WTC11 (cell line): ENCODE data around the gene CRAMP1. TPM values are rescaled to one million over a fixed set of nuclear protein-coding genes. Genes with fewer than 3 reads are reported as not detected.

ENCODE experiments used
- ATAC-seq: fragments of 200-7000 bp; cut with Tn5 transposase; 2 replicates; pipeline ENCODE4 v1.10.0; 2021; ENCODE audit warnings: mild to moderate bottlenecking, moderate library complexity
- CTCF ChIA-PET: fragments of 300-600 bp; sonication (Branson Sonifier 250); formaldehyde crosslinking; loops from one replicate; lab custom pipeline; 2021; ENCODE audit warnings: antibody characterized with exemption; lab: Charles Lee
- POLR2A ChIA-PET: fragments of 350-600 bp; sonication (Branson Sonifier 250); formaldehyde crosslinking; loops from one replicate; lab custom pipeline; 2021; ENCODE audit warnings: antibody characterized with exemption; lab: Charles Lee
- DNase-seq: peaks from one replicate; pipeline ENCODE4 v3.0.0; 2021; ENCODE audit warnings: low spot score
- H3K27ac Mint-ChIP-seq: 2 replicates; pipeline ENCODE4 v1.8.0; 2021; ENCODE audit warnings: mixed read lengths
- H3K27me3 Mint-ChIP-seq: 2 replicates; pipeline ENCODE4 v1.8.0; 2021; ENCODE audit warnings: low read depth, mild to moderate bottlenecking, moderate library complexity, mixed read lengths
- H3K36me3 Mint-ChIP-seq: 2 replicates; pipeline ENCODE4 v1.8.0; 2021; ENCODE audit warnings: mixed read lengths
- H3K4me1 Mint-ChIP-seq: 2 replicates; pipeline ENCODE4 v1.8.0; 2022; ENCODE audit warnings: mixed read lengths
- H3K4me3 Mint-ChIP-seq: 2 replicates; pipeline ENCODE4 v1.8.0; 2021; ENCODE audit warnings: mild to moderate bottlenecking, moderate library complexity, mixed read lengths
- H3K9me3 Mint-ChIP-seq: 2 replicates; pipeline ENCODE4 v1.8.0; 2021; ENCODE audit warnings: mixed read lengths
- ARID4B ChIP-seq: sonication (generic); formaldehyde crosslinking; IDR thresholded peaks from 2 replicates; pipeline ENCODE4 v1.8.0; 2023; ENCODE audit warnings: missing genetic modification reagents, mild to moderate bottlenecking, borderline replicate concordance
- CBFB ChIP-seq: sonication (generic); formaldehyde crosslinking; IDR thresholded peaks from 2 replicates; pipeline ENCODE4 v1.8.1; 2022; ENCODE audit warnings: mild to moderate bottlenecking, low read depth, missing genetic modification reagents
- CREM ChIP-seq: sonication (generic); formaldehyde crosslinking; IDR thresholded peaks from 2 replicates; pipeline ENCODE4 v1.8.1; 2022; ENCODE audit warnings: mild to moderate bottlenecking, missing genetic modification reagents, moderate library complexity
- FOXK1 ChIP-seq: sonication (generic); formaldehyde crosslinking; IDR thresholded peaks from 2 replicates; pipeline ENCODE4 v1.8.0; 2022; ENCODE audit warnings: mild to moderate bottlenecking, moderate library complexity, missing genetic modification reagents
- FOXP1 ChIP-seq: sonication (generic); formaldehyde crosslinking; IDR thresholded peaks from 2 replicates; pipeline ENCODE4 v1.8.0; 2022; ENCODE audit warnings: missing genetic modification reagents, mild to moderate bottlenecking, moderate library complexity, borderline replicate concordance
- GABPB1 ChIP-seq: sonication (generic); formaldehyde crosslinking; IDR thresholded peaks from 2 replicates; pipeline ENCODE4 v1.8.1; 2023; ENCODE audit warnings: mild to moderate bottlenecking, missing genetic modification reagents
- GRHL2 ChIP-seq: fragments of 250-450 bp; sonication (Bioruptor Pico); IDR thresholded peaks from 2 replicates; pipeline ENCODE4 v1.8.0; 2022; ENCODE audit warnings: mild to moderate bottlenecking, moderate library complexity; ENCODE audit not compliant: insufficient replicate concordance, severe bottlenecking
- GTF2I ChIP-seq: fragments of 250-450 bp; sonication (Bioruptor Pico); conservative IDR thresholded peaks from 2 replicates; pipeline ENCODE4 v1.4.0; 2021; ENCODE audit warnings: mild to moderate bottlenecking
- IRF2 ChIP-seq: sonication (generic); formaldehyde crosslinking; IDR thresholded peaks from 2 replicates; pipeline ENCODE4 v1.8.0; 2022; ENCODE audit warnings: low read depth, missing genetic modification reagents, borderline replicate concordance
- RORB ChIP-seq: fragments of 250-450 bp; sonication (Bioruptor Pico); IDR thresholded peaks from 2 replicates; pipeline ENCODE4 v1.9.0; 2021; ENCODE audit warnings: mild to moderate bottlenecking
- ZNF232 ChIP-seq: sonication (generic); formaldehyde crosslinking; IDR thresholded peaks from 2 replicates; pipeline ENCODE4 v1.8.0; 2022; ENCODE audit warnings: mild to moderate bottlenecking, missing genetic modification reagents
- ZNF263 ChIP-seq: sonication (generic); formaldehyde crosslinking; IDR thresholded peaks from 2 replicates; pipeline ENCODE4 v1.8.1; 2022; ENCODE audit warnings: low read depth, mild to moderate bottlenecking, moderate library complexity, missing genetic modification reagents
- ZNF317 ChIP-seq: sonication (generic); formaldehyde crosslinking; IDR thresholded peaks from 2 replicates; pipeline ENCODE4 v1.8.1; 2023; ENCODE audit warnings: low read depth, mild to moderate bottlenecking, moderate library complexity, missing genetic modification reagents, borderline replicate concordance
- ZNF396 ChIP-seq: fragments of 250-450 bp; sonication (Bioruptor Pico); IDR thresholded peaks from 2 replicates; pipeline ENCODE4 v1.8.0; 2021; ENCODE audit warnings: mild to moderate bottlenecking, moderate library complexity, borderline replicate concordance
- total RNA-seq: library from RNA; stranded (reverse); gene quantifications from 3 replicates; pipeline ENCODE4 v1.2.3, GENCODE V29; 2021
- TF ChIP-seq, protein P1 (sequence below): sonication (generic); formaldehyde crosslinking; IDR thresholded peaks from 2 replicates; pipeline ENCODE4 v1.8.1; 2023; ENCODE audit warnings: mild to moderate bottlenecking, missing genetic modification reagents, moderate library complexity
- TF ChIP-seq, protein P2 (sequence below): sonication (generic); formaldehyde crosslinking; IDR thresholded peaks from 2 replicates; pipeline ENCODE4 v1.8.0; 2022; ENCODE audit warnings: mild to moderate bottlenecking, missing genetic modification reagents
- TF ChIP-seq, protein P3 (sequence below): sonication (generic); formaldehyde crosslinking; IDR thresholded peaks from 2 replicates; pipeline ENCODE4 v1.8.0; 2022; ENCODE audit warnings: missing genetic modification reagents
- TF ChIP-seq, protein P4 (sequence below): sonication (generic); formaldehyde crosslinking; IDR thresholded peaks from 2 replicates; pipeline ENCODE4 v1.8.1; 2022; ENCODE audit warnings: mild to moderate bottlenecking, moderate library complexity, missing genetic modification reagents
- TF ChIP-seq, protein P5 (sequence below): sonication (generic); formaldehyde crosslinking; IDR thresholded peaks from 2 replicates; pipeline ENCODE4 v1.8.0; 2022; ENCODE audit warnings: mild to moderate bottlenecking, missing genetic modification reagents
- TF ChIP-seq, protein P6 (sequence below): sonication (generic); formaldehyde crosslinking; IDR thresholded peaks from 2 replicates; pipeline ENCODE4 v1.8.0; 2022; ENCODE audit warnings: mild to moderate bottlenecking, missing genetic modification reagents

The CRAMP1 gene
- total RNA-seq, 1 experiment from 2014 or later = 27.4 TPM

- ChIA-PET CTCF (interaction anchor here (0.6 to 3.7 kb wide), 5 partner anchors 96 to 730 kb away, joined by 3 to 24 read pairs (median 3); partner anchors contain the start of genes HS3ST6, MAPK8IP3 and TELO2), POLR2A (interaction anchor here (0.5 to 1.4 kb wide), 4 partner anchors 49 to 173 kb away, joined by 3 to 6 read pairs (median 4); partner anchors contain the start of gene JPT2)
- TF ChIP-seq GABPB1 (CRISPR knock-in tag) (0 out of 2 replicates have a peak, but pooled peaks have one; percentile 27), FOXP1 (CRISPR knock-in tag) (peak; percentile 19; the same call in 1 of the 2 replicates), CREM (0 out of 2 replicates have a peak, but pooled peaks have one; percentile 23), ZNF232 (0 out of 2 replicates have a peak, but pooled peaks have one; percentile 5), GTF2I (no peak), IRF2 (no peak), ZNF396 (CRISPR knock-in tag) (no peak), ZNF317 (CRISPR knock-in tag) (no peak), ARID4B (CRISPR knock-in tag) (peak; percentile 70), FOXK1 (CRISPR knock-in tag) (peak; percentile 36; the same call in 1 of the 2 replicates), CBFB (CRISPR knock-in tag) (0 out of 2 replicates have a peak, but pooled peaks have one; percentile 12), GRHL2 (CRISPR knock-in tag) (no peak), ZNF263 (CRISPR knock-in tag) (no peak), RORB (CRISPR knock-in tag) (0 out of 2 replicates have a peak, but pooled peaks have one; percentile 29)
- TF ChIP-seq, protein P1, sequence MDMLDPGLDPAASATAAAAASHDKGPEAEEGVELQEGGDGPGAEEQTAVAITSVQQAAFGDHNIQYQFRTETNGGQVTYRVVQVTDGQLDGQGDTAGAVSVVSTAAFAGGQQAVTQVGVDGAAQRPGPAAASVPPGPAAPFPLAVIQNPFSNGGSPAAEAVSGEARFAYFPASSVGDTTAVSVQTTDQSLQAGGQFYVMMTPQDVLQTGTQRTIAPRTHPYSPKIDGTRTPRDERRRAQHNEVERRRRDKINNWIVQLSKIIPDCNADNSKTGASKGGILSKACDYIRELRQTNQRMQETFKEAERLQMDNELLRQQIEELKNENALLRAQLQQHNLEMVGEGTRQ = peak; percentile 58
- TF ChIP-seq, protein P2, sequence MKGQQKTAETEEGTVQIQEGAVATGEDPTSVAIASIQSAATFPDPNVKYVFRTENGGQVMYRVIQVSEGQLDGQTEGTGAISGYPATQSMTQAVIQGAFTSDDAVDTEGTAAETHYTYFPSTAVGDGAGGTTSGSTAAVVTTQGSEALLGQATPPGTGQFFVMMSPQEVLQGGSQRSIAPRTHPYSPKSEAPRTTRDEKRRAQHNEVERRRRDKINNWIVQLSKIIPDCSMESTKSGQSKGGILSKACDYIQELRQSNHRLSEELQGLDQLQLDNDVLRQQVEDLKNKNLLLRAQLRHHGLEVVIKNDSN (CRISPR knock-in tag) = peak; percentile 70; the same call in 1 of the 2 replicates
- TF ChIP-seq, protein P3, sequence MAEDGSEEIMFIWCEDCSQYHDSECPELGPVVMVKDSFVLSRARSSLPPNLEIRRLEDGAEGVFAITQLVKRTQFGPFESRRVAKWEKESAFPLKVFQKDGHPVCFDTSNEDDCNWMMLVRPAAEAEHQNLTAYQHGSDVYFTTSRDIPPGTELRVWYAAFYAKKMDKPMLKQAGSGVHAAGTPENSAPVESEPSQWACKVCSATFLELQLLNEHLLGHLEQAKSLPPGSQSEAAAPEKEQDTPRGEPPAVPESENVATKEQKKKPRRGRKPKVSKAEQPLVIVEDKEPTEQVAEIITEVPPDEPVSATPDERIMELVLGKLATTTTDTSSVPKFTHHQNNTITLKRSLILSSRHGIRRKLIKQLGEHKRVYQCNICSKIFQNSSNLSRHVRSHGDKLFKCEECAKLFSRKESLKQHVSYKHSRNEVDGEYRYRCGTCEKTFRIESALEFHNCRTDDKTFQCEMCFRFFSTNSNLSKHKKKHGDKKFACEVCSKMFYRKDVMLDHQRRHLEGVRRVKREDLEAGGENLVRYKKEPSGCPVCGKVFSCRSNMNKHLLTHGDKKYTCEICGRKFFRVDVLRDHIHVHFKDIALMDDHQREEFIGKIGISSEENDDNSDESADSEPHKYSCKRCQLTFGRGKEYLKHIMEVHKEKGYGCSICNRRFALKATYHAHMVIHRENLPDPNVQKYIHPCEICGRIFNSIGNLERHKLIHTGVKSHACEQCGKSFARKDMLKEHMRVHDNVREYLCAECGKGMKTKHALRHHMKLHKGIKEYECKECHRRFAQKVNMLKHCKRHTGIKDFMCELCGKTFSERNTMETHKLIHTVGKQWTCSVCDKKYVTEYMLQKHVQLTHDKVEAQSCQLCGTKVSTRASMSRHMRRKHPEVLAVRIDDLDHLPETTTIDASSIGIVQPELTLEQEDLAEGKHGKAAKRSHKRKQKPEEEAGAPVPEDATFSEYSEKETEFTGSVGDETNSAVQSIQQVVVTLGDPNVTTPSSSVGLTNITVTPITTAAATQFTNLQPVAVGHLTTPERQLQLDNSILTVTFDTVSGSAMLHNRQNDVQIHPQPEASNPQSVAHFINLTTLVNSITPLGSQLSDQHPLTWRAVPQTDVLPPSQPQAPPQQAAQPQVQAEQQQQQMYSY = peak; percentile 85
- TF ChIP-seq, protein P4, sequence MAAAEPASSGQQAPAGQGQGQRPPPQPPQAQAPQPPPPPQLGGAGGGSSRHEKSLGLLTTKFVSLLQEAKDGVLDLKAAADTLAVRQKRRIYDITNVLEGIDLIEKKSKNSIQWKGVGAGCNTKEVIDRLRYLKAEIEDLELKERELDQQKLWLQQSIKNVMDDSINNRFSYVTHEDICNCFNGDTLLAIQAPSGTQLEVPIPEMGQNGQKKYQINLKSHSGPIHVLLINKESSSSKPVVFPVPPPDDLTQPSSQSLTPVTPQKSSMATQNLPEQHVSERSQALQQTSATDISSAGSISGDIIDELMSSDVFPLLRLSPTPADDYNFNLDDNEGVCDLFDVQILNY (CRISPR knock-in tag) = peak; percentile 27; the same call in 1 of the 2 replicates
- TF ChIP-seq, protein P5, sequence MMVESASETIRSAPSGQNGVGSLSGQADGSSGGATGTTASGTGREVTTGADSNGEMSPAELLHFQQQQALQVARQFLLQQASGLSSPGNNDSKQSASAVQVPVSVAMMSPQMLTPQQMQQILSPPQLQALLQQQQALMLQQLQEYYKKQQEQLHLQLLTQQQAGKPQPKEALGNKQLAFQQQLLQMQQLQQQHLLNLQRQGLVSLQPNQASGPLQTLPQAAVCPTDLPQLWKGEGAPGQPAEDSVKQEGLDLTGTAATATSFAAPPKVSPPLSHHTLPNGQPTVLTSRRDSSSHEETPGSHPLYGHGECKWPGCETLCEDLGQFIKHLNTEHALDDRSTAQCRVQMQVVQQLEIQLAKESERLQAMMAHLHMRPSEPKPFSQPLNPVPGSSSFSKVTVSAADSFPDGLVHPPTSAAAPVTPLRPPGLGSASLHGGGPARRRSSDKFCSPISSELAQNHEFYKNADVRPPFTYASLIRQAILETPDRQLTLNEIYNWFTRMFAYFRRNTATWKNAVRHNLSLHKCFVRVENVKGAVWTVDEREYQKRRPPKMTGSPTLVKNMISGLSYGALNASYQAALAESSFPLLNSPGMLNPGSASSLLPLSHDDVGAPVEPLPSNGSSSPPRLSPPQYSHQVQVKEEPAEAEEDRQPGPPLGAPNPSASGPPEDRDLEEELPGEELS = no peak
- TF ChIP-seq, protein P6, sequence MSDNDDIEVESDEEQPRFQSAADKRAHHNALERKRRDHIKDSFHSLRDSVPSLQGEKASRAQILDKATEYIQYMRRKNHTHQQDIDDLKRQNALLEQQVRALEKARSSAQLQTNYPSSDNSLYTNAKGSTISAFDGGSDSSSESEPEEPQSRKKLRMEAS (CRISPR knock-in tag) = peak; percentile 98
- Mint-ChIP-seq H3K27me3 (peaks cover 23% of the 10 kb centered on the region), H3K4me1 (peaks cover 21% of the 10 kb centered on the region), H3K9me3 (peaks cover 3% of the 10 kb centered on the region; the same call in 1 of the 2 replicates), H3K36me3 (peaks cover 15% of the 10 kb centered on the region), H3K4me3 (peak overlapping the region; percentile 91), H3K27ac (peak overlapping the region; percentile 22; the same call in 1 of the 2 replicates)
- DNase-seq (peak; percentile 95), ATAC-seq (peak; percentile 74)
Measured at GRCh38 chr16:1610071-1610898, 1.9 kb upstream of the CRAMP1 start.
